ENCODE measurements around the gene MINK1. TPM values are rescaled to one million over a fixed set of nuclear protein-coding genes. Genes with fewer than 3 reads are reported as not detected.

The MINK1 gene
- total and polyA plus RNA-seq, 7 donors: 8.9 to 23.8 (median 19.2) TPM

- Histone ChIP-seq H3K4me1 (peaks cover 24% of the 10 kb centered on the region), H3K4me3 (no peak overlapping the region), H3K27me3 (ENCODE audit: insufficient read depth in 3 of 3, low read length in 2 of 3) (no peaks in the 10 kb centered on the region), H3K27ac (no peak overlapping the region), H3K9me3 (no peaks in the 10 kb centered on the region), H3K36me3 (ENCODE audit: insufficient read depth in 1 of 2, low read depth in 1 of 2) (peaks cover 0 to 41% of the 10 kb centered on the region in 2 donors)
- TF ChIP-seq CTCF (IDR thresholded peaks at IDR 0.05): no peak
- ATAC-seq (no peak), DNase-seq (peak in 1 of 2 donors; percentile 42)
- WGBS, 3 donors: 92 to 93% (median 93%) methylated on average over 12 of the region's 12 CpGs
- intact Hi-C loops (cut with DNase I): no loop called here
Measured at GRCh38 chr17:4932756-4933155, 99.6 kb downstream of the MINK1 start.

GRCh38 chr17:4933646-4934045 lies 100.5 kb downstream of the MINK1 start:
- intact Hi-C loops (cut with DNase I): loop anchor here in 1 of 2 donors (2.0 kb wide), 1 partner anchor 25 kb away; no protein-coding TSS in a partner anchor
- Histone ChIP-seq H3K27ac (peak overlapping the region; percentile 36), H3K9me3 (no peaks in the 10 kb centered on the region), H3K36me3 (ENCODE audit: insufficient read depth in 1 of 2, low read depth in 1 of 2) (peaks cover 0 to 47% of the 10 kb centered on the region in 2 donors), H3K27me3 (ENCODE audit: insufficient read depth in 3 of 3, low read length in 2 of 3) (no peaks in the 10 kb centered on the region), H3K4me3 (no peak overlapping the region), H3K4me1 (peaks cover 33% of the 10 kb centered on the region)
- no peak for TF ChIP-seq CTCF (IDR thresholded peaks at IDR 0.05)
- ATAC-seq: no peak
- peak in 1 of 2 donors; percentile 13 for DNase-seq
- WGBS, 3 donors: 74 to 87% (median 78%) methylated on average over 13 to 16 of the region's 16 CpGs

GRCh38 chr17:4934173-4934979 lies 101.2 kb downstream of the MINK1 start:
- peak overlapping the region; percentile 36 for H3K27ac ChIP-seq
- WGBS, 3 donors: 19 to 20% (median 20%) methylated on average over 14 of the region's 14 CpGs
- intact Hi-C loops (cut with DNase I): loop anchor here in 1 of 2 donors (2.0 kb wide), 1 partner anchor 26 kb away; no protein-coding TSS in a partner anchor
- ATAC-seq (peak; percentile 39 to 62 (median 48)), DNase-seq (peak in 1 of 2 donors; percentile 69)
- peaks cover 38% of the 10 kb centered on the region for H3K4me1 ChIP-seq
- H3K27me3 ChIP-seq (ENCODE audit: insufficient read depth in 3 of 3, low read length in 2 of 3): no peaks in the 10 kb centered on the region
- no peak overlapping the region for H3K4me3 ChIP-seq
- peak; percentile 5 for TF ChIP-seq CTCF (IDR thresholded peaks at IDR 0.05)
- H3K9me3 ChIP-seq: no peaks in the 10 kb centered on the region
- peaks cover 0 to 44% of the 10 kb centered on the region in 2 donors for H3K36me3 ChIP-seq (ENCODE audit: insufficient read depth in 1 of 2, low read depth in 1 of 2)

- TF ChIP-seq CTCF (IDR thresholded peaks at IDR 0.05): no peak
- Histone ChIP-seq H3K4me3 (no peak overlapping the region), H3K4me1 (peaks cover 38% of the 10 kb centered on the region), H3K27ac (no peak overlapping the region), H3K27me3 (ENCODE audit: insufficient read depth in 3 of 3, low read length in 2 of 3) (no peaks in the 10 kb centered on the region), H3K36me3 (ENCODE audit: insufficient read depth in 1 of 2, low read depth in 1 of 2) (peaks cover 0 to 38% of the 10 kb centered on the region in 2 donors), H3K9me3 (no peaks in the 10 kb centered on the region)
- peak in 1 of 2 donors; percentile 15 for DNase-seq
- intact Hi-C loops (cut with DNase I): loop anchor here (2.0 to 5.0 kb wide), 3 partner anchors 27 to 142 kb away; partner anchors contain the start of gene ZFP3 (in 1 of the 2)
- no peak for ATAC-seq
Measured at GRCh38 chr17:4935650-4936049, 102.5 kb downstream of the MINK1 start.

Data from psoas muscle (tissue), 8 donors.